ENCODE measurements around the gene MCF2L. TPM values are rescaled to one million over a fixed set of nuclear protein-coding genes. Genes with fewer than 3 reads are reported as not detected.
A peak's percentile ranks its signal among the peaks of the same experiment; 100 is the strongest.

The MCF2L gene
- total and polyA plus RNA-seq, 4 donors: 46.3 to 136 (median 92.0) TPM

GRCh38 chr13:113021391-113021790, 52.4 kb downstream of the MCF2L start:
- WGBS (ENCODE audit: insufficient coverage): 85% methylated on average over 14 of the region's 14 CpGs
- DNase-seq (ENCODE audit: low read depth in 4 of 6, low spot score in 6 of 6): no peak
- Histone ChIP-seq H3K27me3 (ENCODE audit: control insufficient read depth, insufficient read depth, low read length) (no peaks in the 10 kb centered on the region), H3K9me3 (ENCODE audit: control insufficient read depth, insufficient read depth, low read length) (no peaks in the 10 kb centered on the region), H3K4me1 (ENCODE audit: control insufficient read depth, insufficient read depth, low read length) (peaks cover 19% of the 10 kb centered on the region), H3K4me3 (ENCODE audit: low read depth, low read length) (no peak overlapping the region), H3K27ac (ENCODE audit: low read depth, low read length) (no peak overlapping the region), H3K36me3 (ENCODE audit: control insufficient read depth, insufficient read depth, low read length) (peaks cover 77% of the 10 kb centered on the region)

- no peaks in the 10 kb centered on the region for H3K27me3 ChIP-seq (ENCODE audit: control insufficient read depth, insufficient read depth, low read length)
- peaks cover 19% of the 10 kb centered on the region for H3K4me1 ChIP-seq (ENCODE audit: control insufficient read depth, insufficient read depth, low read length)
- no peak for DNase-seq (ENCODE audit: low read depth in 4 of 6, low spot score in 6 of 6)
- H3K9me3 ChIP-seq (ENCODE audit: control insufficient read depth, insufficient read depth, low read length): no peaks in the 10 kb centered on the region
- H3K36me3 ChIP-seq (ENCODE audit: control insufficient read depth, insufficient read depth, low read length): peaks cover 77% of the 10 kb centered on the region
- WGBS (ENCODE audit: insufficient coverage): 75% methylated on average over 7 of the region's 7 CpGs
- no peak overlapping the region for H3K4me3 ChIP-seq (ENCODE audit: low read depth, low read length)
- no peak overlapping the region for H3K27ac ChIP-seq (ENCODE audit: low read depth, low read length)
Measured at GRCh38 chr13:113021811-113022210, 52.8 kb downstream of the MCF2L start.

GRCh38 chr13:113022391-113022744, 53.4 kb downstream of the MCF2L start:
- Histone ChIP-seq H3K9me3 (ENCODE audit: control insufficient read depth, insufficient read depth, low read length) (no peaks in the 10 kb centered on the region), H3K4me1 (ENCODE audit: control insufficient read depth, insufficient read depth, low read length) (peaks cover 19% of the 10 kb centered on the region), H3K27ac (ENCODE audit: low read depth, low read length) (no peak overlapping the region), H3K36me3 (ENCODE audit: control insufficient read depth, insufficient read depth, low read length) (peaks cover 76% of the 10 kb centered on the region), H3K4me3 (ENCODE audit: low read depth, low read length) (no peak overlapping the region), H3K27me3 (ENCODE audit: control insufficient read depth, insufficient read depth, low read length) (no peaks in the 10 kb centered on the region)
- 40% methylated on average over 23 of the region's 23 CpGs for WGBS (ENCODE audit: insufficient coverage)
- DNase-seq (ENCODE audit: low read depth in 4 of 6, low spot score in 6 of 6): no peak

- no peak overlapping the region for H3K4me3 ChIP-seq (ENCODE audit: low read depth, low read length)
- H3K27me3 ChIP-seq (ENCODE audit: control insufficient read depth, insufficient read depth, low read length): no peaks in the 10 kb centered on the region
- peaks cover 76% of the 10 kb centered on the region for H3K36me3 ChIP-seq (ENCODE audit: control insufficient read depth, insufficient read depth, low read length)
- H3K9me3 ChIP-seq (ENCODE audit: control insufficient read depth, insufficient read depth, low read length): no peaks in the 10 kb centered on the region
- peaks cover 19% of the 10 kb centered on the region for H3K4me1 ChIP-seq (ENCODE audit: control insufficient read depth, insufficient read depth, low read length)
- DNase-seq (ENCODE audit: low read depth in 4 of 6, low spot score in 6 of 6): peak in 2 of 6 donors; percentile 30 to 44
- WGBS (ENCODE audit: insufficient coverage): 26% methylated on average over 34 of the region's 39 CpGs
- no peak overlapping the region for H3K27ac ChIP-seq (ENCODE audit: low read depth, low read length)
Measured at GRCh38 chr13:113022745-113023574, 53.9 kb downstream of the MCF2L start.

GRCh38 chr13:113023694-113024430, 54.8 kb downstream of the MCF2L start:
- DNase-seq (ENCODE audit: low read depth in 4 of 6, low spot score in 6 of 6): no peak
- Histone ChIP-seq H3K9me3 (ENCODE audit: control insufficient read depth, insufficient read depth, low read length) (no peaks in the 10 kb centered on the region), H3K36me3 (ENCODE audit: control insufficient read depth, insufficient read depth, low read length) (peaks cover 75% of the 10 kb centered on the region), H3K4me1 (ENCODE audit: control insufficient read depth, insufficient read depth, low read length) (peaks cover 19% of the 10 kb centered on the region), H3K27me3 (ENCODE audit: control insufficient read depth, insufficient read depth, low read length) (no peaks in the 10 kb centered on the region), H3K4me3 (ENCODE audit: low read depth, low read length) (no peak overlapping the region), H3K27ac (ENCODE audit: low read depth, low read length) (no peak overlapping the region)
- WGBS (ENCODE audit: insufficient coverage): 70% methylated on average over 13 of the region's 16 CpGs

- Histone ChIP-seq H3K4me1 (ENCODE audit: control insufficient read depth, insufficient read depth, low read length) (peaks cover 24% of the 10 kb centered on the region), H3K27ac (ENCODE audit: low read depth, low read length) (no peak overlapping the region), H3K36me3 (ENCODE audit: control insufficient read depth, insufficient read depth, low read length) (peaks cover 75% of the 10 kb centered on the region), H3K4me3 (ENCODE audit: low read depth, low read length) (no peak overlapping the region), H3K27me3 (ENCODE audit: control insufficient read depth, insufficient read depth, low read length) (no peaks in the 10 kb centered on the region), H3K9me3 (ENCODE audit: control insufficient read depth, insufficient read depth, low read length) (no peaks in the 10 kb centered on the region)
- 87% methylated on average over 5 of the region's 13 CpGs for WGBS (ENCODE audit: insufficient coverage)
- DNase-seq (ENCODE audit: low read depth in 4 of 6, low spot score in 6 of 6): no peak
Measured at GRCh38 chr13:113024466-113024865, 55.5 kb downstream of the MCF2L start.

GRCh38 chr13:113026391-113026910, 57.4 kb downstream of the MCF2L start:
- no peaks in the 10 kb centered on the region for H3K27me3 ChIP-seq (ENCODE audit: control insufficient read depth, insufficient read depth, low read length)
- H3K9me3 ChIP-seq (ENCODE audit: control insufficient read depth, insufficient read depth, low read length): no peaks in the 10 kb centered on the region
- no peak overlapping the region for H3K4me3 ChIP-seq (ENCODE audit: low read depth, low read length)
- peaks cover 68% of the 10 kb centered on the region for H3K36me3 ChIP-seq (ENCODE audit: control insufficient read depth, insufficient read depth, low read length)
- no peak overlapping the region for H3K27ac ChIP-seq (ENCODE audit: low read depth, low read length)
- H3K4me1 ChIP-seq (ENCODE audit: control insufficient read depth, insufficient read depth, low read length): peaks cover 27% of the 10 kb centered on the region
- DNase-seq (ENCODE audit: low read depth in 4 of 6, low spot score in 6 of 6): no peak
- WGBS (ENCODE audit: insufficient coverage): 93% methylated on average over 20 of the region's 21 CpGs

- H3K27me3 ChIP-seq (ENCODE audit: control insufficient read depth, insufficient read depth, low read length): no peaks in the 10 kb centered on the region
- H3K4me1 ChIP-seq (ENCODE audit: control insufficient read depth, insufficient read depth, low read length): peaks cover 27% of the 10 kb centered on the region
- H3K9me3 ChIP-seq (ENCODE audit: control insufficient read depth, insufficient read depth, low read length): no peaks in the 10 kb centered on the region
- H3K4me3 ChIP-seq (ENCODE audit: low read depth, low read length): no peak overlapping the region
- DNase-seq (ENCODE audit: low read depth in 4 of 6, low spot score in 6 of 6): no peak
- WGBS (ENCODE audit: insufficient coverage): 85% methylated on average over 13 of the region's 13 CpGs
- H3K36me3 ChIP-seq (ENCODE audit: control insufficient read depth, insufficient read depth, low read length): peaks cover 68% of the 10 kb centered on the region
- no peak overlapping the region for H3K27ac ChIP-seq (ENCODE audit: low read depth, low read length)
Measured at GRCh38 chr13:113027095-113027494, 58.1 kb downstream of the MCF2L start.

- H3K36me3 ChIP-seq (ENCODE audit: control insufficient read depth, insufficient read depth, low read length): peaks cover 68% of the 10 kb centered on the region
- WGBS (ENCODE audit: insufficient coverage): 89% methylated on average over 14 of the region's 16 CpGs
- H3K4me1 ChIP-seq (ENCODE audit: control insufficient read depth, insufficient read depth, low read length): peaks cover 23% of the 10 kb centered on the region
- H3K4me3 ChIP-seq (ENCODE audit: low read depth, low read length): no peak overlapping the region
- no peaks in the 10 kb centered on the region for H3K27me3 ChIP-seq (ENCODE audit: control insufficient read depth, insufficient read depth, low read length)
- H3K9me3 ChIP-seq (ENCODE audit: control insufficient read depth, insufficient read depth, low read length): no peaks in the 10 kb centered on the region
- no peak overlapping the region for H3K27ac ChIP-seq (ENCODE audit: low read depth, low read length)
- no peak for DNase-seq (ENCODE audit: low read depth in 4 of 6, low spot score in 6 of 6)
Measured at GRCh38 chr13:113027566-113027965, 58.6 kb downstream of the MCF2L start.
